BJ (cell line): Measurements from ENCODE around the gene EGFLAM. TPM values are rescaled to one million over a fixed set of nuclear protein-coding genes. Genes with fewer than 3 reads are reported as not detected.

Experiments used
- CTCF ChIA-PET: fragments of 350-600 bp; formaldehyde crosslinking; extraction: SDS; loops from one replicate; lab custom pipeline; 2021; ENCODE audit warnings: antibody characterized with exemption, inconsistent platforms; lab: Yijun Ruan, JAX
- POLR2A ChIA-PET: fragments of 300-600 bp; sonication (Branson Sonifier 250); formaldehyde crosslinking; extraction: SDS; loops from one replicate; lab custom pipeline; 2021; ENCODE audit warnings: antibody characterized with exemption; lab: Charles Lee
- DNase-seq: peaks from one replicate; pipeline ENCODE4 v3.0.0-alpha.2; 2011; ENCODE audit warnings: low read depth
- H3K27me3 ChIP-seq: 2 replicates; pipeline ENCODE4 v1.6.0; 2011; ENCODE audit warnings: low read length; ENCODE audit not compliant: control insufficient read depth, insufficient read depth
- H3K36me3 ChIP-seq: 2 replicates; pipeline ENCODE4 v1.5.1; 2011; ENCODE audit warnings: low read length; ENCODE audit not compliant: control insufficient read depth, insufficient read depth
- H3K4me3 ChIP-seq: 2 replicates; pipeline ENCODE4 v1.5.1; 2011; ENCODE audit warnings: low read depth, mild to moderate bottlenecking, control low read depth, low read length
- polyA plus RNA-seq: library from polyadenylated mRNA; depleted of rRNA; stranded (reverse); fragments of >200 nt; gene quantifications from 2 replicates; pipeline ENCODE4 v1.2.3, GENCODE V29; 2011
- TF ChIP-seq, protein P1 (sequence below): IDR thresholded peaks from 2 replicates; pipeline ENCODE4 v1.5.1; 2011; ENCODE audit warnings: low read depth, mild to moderate bottlenecking, control low read depth, inconsistent platforms, low read length, moderate library complexity; ENCODE audit not compliant: insufficient read depth

The EGFLAM gene
- polyA plus RNA-seq, 1 experiment: 3.9 TPM

DNA sequence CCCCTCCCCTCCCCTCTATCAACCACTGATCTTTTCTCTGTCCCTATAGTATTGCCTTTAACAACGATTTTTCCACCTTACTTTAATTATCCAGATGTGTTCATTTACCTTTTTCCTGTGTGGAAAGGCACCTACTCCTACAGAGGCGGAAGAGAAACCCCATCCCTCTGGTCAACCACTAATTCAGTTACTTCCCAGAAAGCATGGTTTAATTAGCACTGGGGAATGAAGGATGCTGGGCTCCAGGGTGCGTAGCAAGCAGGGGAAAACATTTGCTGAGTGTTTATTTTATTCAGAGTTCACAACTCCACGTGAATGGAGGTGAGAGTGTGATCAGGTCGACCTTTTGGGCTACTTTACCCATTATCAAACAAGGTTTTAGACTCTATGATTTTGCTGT, 16.7 kb upstream of the EGFLAM start:
- DNase-seq: no peak
- TF ChIP-seq, protein P1, sequence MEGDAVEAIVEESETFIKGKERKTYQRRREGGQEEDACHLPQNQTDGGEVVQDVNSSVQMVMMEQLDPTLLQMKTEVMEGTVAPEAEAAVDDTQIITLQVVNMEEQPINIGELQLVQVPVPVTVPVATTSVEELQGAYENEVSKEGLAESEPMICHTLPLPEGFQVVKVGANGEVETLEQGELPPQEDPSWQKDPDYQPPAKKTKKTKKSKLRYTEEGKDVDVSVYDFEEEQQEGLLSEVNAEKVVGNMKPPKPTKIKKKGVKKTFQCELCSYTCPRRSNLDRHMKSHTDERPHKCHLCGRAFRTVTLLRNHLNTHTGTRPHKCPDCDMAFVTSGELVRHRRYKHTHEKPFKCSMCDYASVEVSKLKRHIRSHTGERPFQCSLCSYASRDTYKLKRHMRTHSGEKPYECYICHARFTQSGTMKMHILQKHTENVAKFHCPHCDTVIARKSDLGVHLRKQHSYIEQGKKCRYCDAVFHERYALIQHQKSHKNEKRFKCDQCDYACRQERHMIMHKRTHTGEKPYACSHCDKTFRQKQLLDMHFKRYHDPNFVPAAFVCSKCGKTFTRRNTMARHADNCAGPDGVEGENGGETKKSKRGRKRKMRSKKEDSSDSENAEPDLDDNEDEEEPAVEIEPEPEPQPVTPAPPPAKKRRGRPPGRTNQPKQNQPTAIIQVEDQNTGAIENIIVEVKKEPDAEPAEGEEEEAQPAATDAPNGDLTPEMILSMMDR: no peak
- ChIA-PET CTCF (no interaction called here), POLR2A (no interaction called here)
- Histone ChIP-seq H3K36me3 (no peaks in the 10 kb centered on the region), H3K27me3 (no peaks in the 10 kb centered on the region; the same call in 1 of the 2 replicates), H3K4me3 (no peak overlapping the region)

GRCh38 chr5:38245307-38245706, 13.1 kb upstream of the EGFLAM start:
- Histone ChIP-seq H3K4me3 (no peak overlapping the region), H3K36me3 (no peaks in the 10 kb centered on the region), H3K27me3 (no peaks in the 10 kb centered on the region; the same call in 1 of the 2 replicates)
- TF ChIP-seq, protein P1: no peak
- ChIA-PET CTCF (no interaction called here), POLR2A (no interaction called here)
- no peak for DNase-seq

DNA sequence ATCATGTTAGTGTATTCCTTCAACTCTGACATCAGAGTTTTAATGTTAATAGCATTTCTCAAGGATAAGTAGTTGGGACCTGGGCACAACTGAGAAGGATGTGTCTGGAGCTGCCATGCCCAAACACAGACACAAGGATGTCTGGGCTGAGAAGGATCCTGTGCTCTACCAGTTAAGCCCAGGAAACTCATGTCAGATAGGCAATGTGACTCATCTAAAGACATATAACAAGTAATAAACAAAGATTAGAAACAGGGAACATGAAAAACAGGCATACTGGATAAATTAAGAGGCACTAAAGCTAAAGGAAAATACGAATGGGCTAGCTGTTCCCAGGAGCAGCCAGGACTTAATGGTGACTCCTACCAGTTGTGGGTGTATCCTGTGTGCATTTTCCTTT, 9.1 kb upstream of the EGFLAM start:
- no peak for DNase-seq
- H3K27me3 ChIP-seq: no peaks in the 10 kb centered on the region; the same call in 1 of the 2 replicates
- no peaks in the 10 kb centered on the region for H3K36me3 ChIP-seq
- TF ChIP-seq, protein P1: no peak
- no peak overlapping the region for H3K4me3 ChIP-seq
- POLR2A ChIA-PET: no interaction called here
- CTCF ChIA-PET: interaction anchor here (5.3 kb wide), 1 partner anchor 16 kb away, joined by 26 read pairs; no protein-coding TSS in a partner anchor

GRCh38 chr5:38249812-38250211, 8.5 kb upstream of the EGFLAM start:
- ChIA-PET CTCF (interaction anchor here (0.7 to 5.3 kb wide), 2 partner anchors 15 to 22 kb away, joined by 4 to 26 read pairs; no protein-coding TSS in a partner anchor), POLR2A (no interaction called here)
- no peaks in the 10 kb centered on the region for H3K36me3 ChIP-seq
- H3K27me3 ChIP-seq: no peaks in the 10 kb centered on the region; the same call in 1 of the 2 replicates
- DNase-seq: no peak
- H3K4me3 ChIP-seq: no peak overlapping the region
- TF ChIP-seq, protein P1: no peak

GRCh38 chr5:38250763-38251448, 7.5 kb upstream of the EGFLAM start:
- CTCF ChIA-PET: interaction anchor here (5.3 kb wide), 1 partner anchor 14 kb away, joined by 26 read pairs; no protein-coding TSS in a partner anchor
- Histone ChIP-seq H3K36me3 (no peaks in the 10 kb centered on the region), H3K4me3 (no peak overlapping the region), H3K27me3 (no peaks in the 10 kb centered on the region; the same call in 1 of the 2 replicates)
- POLR2A ChIA-PET: no interaction called here
- DNase-seq: no peak
- TF ChIP-seq, protein P1: no peak
